Adrenal gland (tissue), 12 donors: Measurements from ENCODE around the gene PCDHGA11. TPM values are rescaled to one million over a fixed set of nuclear protein-coding genes. Genes with fewer than 3 reads are reported as not detected.
"Not testable (repeated sequence)": the region's sequence is repeated elsewhere in the genome, so short reads cannot be mapped to it uniquely, and the experiment has no call there.

ENCODE experiments used
- DNase-seq, 7 donors: peaks; one replicate each; pipeline ENCODE4 v3.0.0-alpha.2; 2019 to 2020
- H3K27ac ChIP-seq, 5 donors: fragments of 200-600 bp; sonication (generic) in 4 of 5; 1 replicate in 3 of 5; 2 replicates in 2 of 5; pipeline versions ENCODE4 v1.5.1 to v1.8.0; 2016 to 2020; ENCODE audit warnings: mild to moderate bottlenecking in 1 of 5
- H3K27me3 ChIP-seq: fragments of 200-600 bp; 2 replicates; pipeline ENCODE4 v1.8.0; 2021
- H3K36me3 ChIP-seq, 2 donors: fragments of 200-600 bp; replicated peaks in 1 of 2; 1 replicate in 1 of 2; 2 replicates in 1 of 2; pipeline versions ENCODE4 v1.5.1 to v1.8.0; 2018 to 2022
- H3K4me1 ChIP-seq, 2 donors: fragments of 200-600 bp; replicated peaks in 1 of 2; 1 replicate in 1 of 2; 2 replicates in 1 of 2; pipeline versions ENCODE4 v1.5.1 to v1.8.0; 2018 to 2021
- H3K4me3 ChIP-seq, 4 donors: fragments of 200-600 bp; sonication (generic) in 3 of 4; one replicate each; pipeline ENCODE4 v1.5.1; 2016 to 2018
- H3K9me3 ChIP-seq, 3 donors: fragments of 200-600 bp; sonication (generic) in 1 of 3; replicated peaks in 1 of 3; 1 replicate in 2 of 3; 2 replicates in 1 of 3; pipeline versions ENCODE4 v1.5.1 to v1.8.0; 2016 to 2021
- CTCF ChIP-seq, 6 experiments: fragments of 450-650 bp in 4 of 6; fragments of 200-600 bp in 2 of 6; sonication (generic) in 1 of 6; IDR thresholded peaks; 1 replicate in 5 of 6; 2 replicates in 1 of 6; pipeline versions ENCODE4 v1.5.1 to v1.8.0; 2016 to 2021; ENCODE audit warnings: antibody characterized with exemption in 6 of 6, mild to moderate bottlenecking in 2 of 6, moderate library complexity in 1 of 6
- POLR2A ChIP-seq, 2 donors: fragments of 450-650 bp; IDR thresholded peaks; one replicate each; pipeline ENCODE4 v1.6.1; 2017; ENCODE audit warnings: antibody characterized with exemption in 2 of 2, mild to moderate bottlenecking in 2 of 2, moderate library complexity in 1 of 2
- whole genome bisulfite sequencing, 4 donors: extraction: QIAGEN DNeasy Blood & Tissue Kit in 2 of 4; methylation state at CpG; one replicate each; pipeline versions ENCODE4 v1.1.5 to v1.1.7; 2013 to 2017; 5-methylcytosine and 5-hydroxymethylcytosine counted together
- intact Hi-C, 2 donors: fragments of 100-400 bp; cut with DNase I; formaldehyde crosslinking; loops; one replicate each; pipeline versions ENCODE4 v1.14.1 to v1.15.0; 2022 to 2023
- polyA plus RNA-seq, 3 donors: library from polyadenylated mRNA; stranded (reverse); fragments of 200-250 nt in 2 of 3; fragments of 350-450 nt in 1 of 3; fragmentation: Illumina TruSeq in 1 of 3; extraction: RNeasy Lipid Tissue Mini Kit (QIAGEN cat#74804) in 1 of 3; gene quantifications; one replicate each; pipeline ENCODE4 v1.2.3, GENCODE V29; 2013 to 2014
- total RNA-seq, 9 donors: library from RNA; depleted of rRNA in 4 of 9; stranded (reverse); fragments of >200 nt in 4 of 9; fragments of 120-200 nt in 1 of 9; fragmentation: NEBNext Ultra II Directional in 1 of 9; extraction: Animal tissue kit (Norgen Biotek cat#: 25700) in 1 of 9; gene quantifications; one replicate each; pipeline versions ENCODE4 v1.1.0 to v1.2.4, GENCODE V29; 2013 to 2023
- donor health status: healthy with polysubstance abuse.
- donor health status: Bipolar disorder and iron deficiency.
- donor health status: DM: yes; HTN: yes; CAD: no.
- donor health status: DM: no; HTN: no; CAD: no.
- donor health status: DM: no; HTN: no; CAD: no.
- donor health status: DM: yes; HTN: yes; CAD: no.

The PCDHGA11 gene
- total and polyA plus RNA-seq, 12 donors: 0.44 to 4.9 (median 2.7) TPM

DNA sequence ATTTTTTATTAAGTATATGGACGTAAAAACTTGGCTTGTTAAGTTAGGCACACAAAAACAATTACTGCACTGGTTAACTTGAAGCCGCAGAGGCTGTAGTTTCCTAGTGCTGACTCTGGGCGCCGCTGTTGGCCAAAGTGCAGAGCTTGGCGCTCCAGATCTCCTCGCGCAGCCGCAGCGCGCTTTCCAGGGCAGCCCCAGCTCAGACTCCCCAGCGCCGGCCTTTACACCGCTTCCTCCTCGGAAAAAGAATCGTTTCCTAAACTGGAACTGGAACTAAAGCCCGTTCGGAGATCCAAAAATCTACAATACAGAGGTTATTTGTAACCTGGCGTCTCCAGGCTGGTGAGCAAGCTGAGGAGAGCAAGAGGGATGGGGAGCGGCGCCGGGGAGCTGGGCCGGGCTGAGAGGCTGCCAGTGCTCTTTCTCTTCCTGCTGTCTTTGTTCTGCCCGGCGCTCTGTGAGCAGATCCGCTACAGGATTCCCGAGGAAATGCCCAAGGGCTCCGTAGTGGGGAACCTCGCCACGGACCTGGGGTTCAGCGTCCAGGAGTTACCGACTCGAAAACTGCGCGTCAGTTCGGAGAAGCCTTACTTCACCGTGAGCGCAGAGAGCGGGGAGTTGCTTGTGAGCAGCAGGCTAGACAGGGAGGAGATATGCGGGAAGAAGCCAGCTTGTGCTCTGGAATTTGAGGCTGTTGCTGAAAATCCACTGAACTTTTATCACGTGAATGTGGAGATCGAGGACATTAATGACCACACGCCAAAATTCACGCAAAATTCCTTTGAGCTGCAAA is 22.9 kb upstream of the PCDHGA11 start, which contains the start of gene PCDHGB5:
PCDHGB5 (plus strand) TSS at position 192 of the 796 bp plus-strand sequence; CDS start at position 373, 181 bp downstream.
- WGBS, 4 donors: 2 to 10% (median 7%) methylated on average over 7 to 24 of the region's 43 CpGs
- Histone ChIP-seq H3K4me3 (peak within 1 kb of the TSS in 1 of 4 donors; percentile 30), H3K9me3 (peaks cover 5 to 40% (median 8%) of the 10 kb centered on the region in 3 donors)
- H3K27me3 ChIP-seq, intact Hi-C loops, H3K36me3 ChIP-seq, H3K4me1 ChIP-seq, H3K27ac ChIP-seq: not testable (repeated sequence)
- peak in 5 of 6 experiments; percentile 23 to 46 (median 30) for TF ChIP-seq CTCF (IDR thresholded peaks at IDR 0.05)
- DNase-seq: peak in 3 of 7 donors; percentile 24 to 45 (median 32)

DNA sequence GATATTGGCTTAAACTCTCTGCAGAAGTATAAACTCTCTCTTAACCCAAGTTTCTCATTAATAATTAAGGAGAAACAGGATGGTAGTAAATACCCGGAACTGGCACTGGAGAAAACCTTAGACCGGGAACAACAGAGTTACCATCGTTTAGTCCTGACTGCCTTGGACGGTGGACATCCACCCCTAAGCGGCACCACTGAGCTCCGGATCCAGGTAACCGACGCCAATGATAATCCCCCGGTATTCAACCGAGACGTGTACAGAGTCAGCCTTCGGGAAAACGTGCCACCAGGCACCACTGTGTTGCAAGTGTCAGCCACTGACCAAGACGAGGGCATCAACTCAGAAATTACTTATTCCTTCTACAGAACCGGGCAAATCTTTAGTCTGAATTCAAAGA is 22.2 kb upstream of the PCDHGA11 start:
- Histone ChIP-seq H3K27ac (no peak overlapping the region), H3K4me1 (no peaks in the 10 kb centered on the region), H3K36me3 (no peaks in the 10 kb centered on the region), H3K27me3 (no peaks in the 10 kb centered on the region), H3K9me3 (peaks cover 5 to 42% (median 8%) of the 10 kb centered on the region in 3 donors), H3K4me3 (no peak overlapping the region)
- intact Hi-C loops: no loop called here
- TF ChIP-seq POLR2A (IDR thresholded peaks at IDR 0.05) (no peak), CTCF (IDR thresholded peaks at IDR 0.05) (no peak)
- 19 to 44% (median 23%) methylated on average over 9 to 15 of the region's 15 CpGs for WGBS, 4 donors
- DNase-seq: no peak

DNA sequence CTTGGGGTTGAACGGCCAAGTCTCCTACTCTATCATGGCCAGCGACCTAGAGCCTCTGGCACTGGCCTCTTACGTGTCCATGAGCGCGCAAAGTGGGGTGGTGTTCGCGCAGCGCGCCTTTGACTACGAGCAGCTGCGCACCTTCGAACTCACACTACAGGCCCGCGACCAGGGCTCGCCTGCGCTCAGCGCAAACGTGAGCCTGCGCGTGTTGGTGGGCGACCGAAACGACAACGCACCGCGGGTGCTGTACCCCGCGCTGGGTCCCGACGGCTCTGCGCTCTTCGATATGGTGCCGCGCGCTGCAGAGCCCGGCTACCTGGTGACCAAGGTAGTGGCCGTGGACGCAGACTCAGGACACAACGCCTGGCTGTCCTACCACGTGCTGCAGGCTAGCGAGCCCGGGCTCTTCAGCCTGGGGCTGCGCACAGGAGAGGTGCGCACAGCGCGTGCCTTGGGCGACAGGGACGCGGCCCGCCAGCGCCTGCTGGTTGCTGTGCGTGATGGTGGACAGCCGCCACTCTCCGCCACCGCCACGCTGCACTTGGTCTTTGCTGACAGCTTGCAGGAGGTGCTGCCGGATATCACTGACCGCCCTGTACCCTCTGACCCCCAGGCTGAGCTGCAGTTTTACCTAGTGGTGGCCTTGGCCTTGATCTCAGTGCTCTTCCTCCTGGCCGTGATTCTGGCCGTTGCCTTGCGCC is 21.1 kb upstream of the PCDHGA11 start:
- TF ChIP-seq CTCF (IDR thresholded peaks at IDR 0.05): no peak
- TF ChIP-seq POLR2A (IDR thresholded peaks at IDR 0.05): no peak
- H3K36me3 ChIP-seq: no peaks in the 10 kb centered on the region
- H3K27me3 ChIP-seq: no peaks in the 10 kb centered on the region
- intact Hi-C loops: no loop called here
- no peak overlapping the region for H3K4me3 ChIP-seq
- H3K4me1 ChIP-seq: no peaks in the 10 kb centered on the region
- H3K27ac ChIP-seq: no peak overlapping the region
- 19 to 24% (median 21%) methylated on average over 3 to 61 of the region's 61 CpGs for WGBS, 4 donors
- no peak for DNase-seq
- peaks cover 5 to 44% (median 8%) of the 10 kb centered on the region in 3 donors for H3K9me3 ChIP-seq

- TF ChIP-seq POLR2A (IDR thresholded peaks at IDR 0.05) (no peak), CTCF (IDR thresholded peaks at IDR 0.05) (peak in 3 of 6 experiments; percentile 32 to 37 (median 34))
- H3K4me1 ChIP-seq: no peaks in the 10 kb centered on the region
- no peak within 1 kb of the TSS for H3K27ac ChIP-seq
- WGBS, 4 donors: 10 to 14% (median 11%) methylated on average over 10 to 27 of the region's 27 CpGs
- H3K27me3 ChIP-seq: no peaks in the 10 kb centered on the region
- peak in 2 of 7 donors; percentile 34 to 42 for DNase-seq
- peak within 1 kb of the TSS in 1 of 4 donors; percentile 41 for H3K4me3 ChIP-seq
- intact Hi-C loops: no loop called here
- peaks cover 0 to 64% (median 8%) of the 10 kb centered on the region in 3 donors for H3K9me3 ChIP-seq
- H3K36me3 ChIP-seq: no peaks in the 10 kb centered on the region
These were observed 18.2 kb upstream of the PCDHGA11 start, which contains the start of gene PCDHGA9 for GRCh38 chr5:141402553-141403243. Gene PCDHGA9 (plus strand): TSS chr5:141402778. CDS start chr5:141402953, 175 bp downstream.
